Keratinocyte (primary cell): ENCODE measurements around the gene POU3F2.

Source experiments
- EZH2 ChIP-seq: IDR thresholded peaks from one replicate; pipeline ENCODE4 v1.6.1; 2012; ENCODE audit warnings: inconsistent platforms, mild to moderate bottlenecking, low read length, moderate library complexity
- TF ChIP-seq, protein P1 (sequence below), 3 experiments: IDR thresholded peaks in 1 of 3; conservative IDR thresholded peaks in 1 of 3; optimal IDR thresholded peaks in 1 of 3; 2 replicates in 2 of 3; 3 replicates in 1 of 3; pipeline versions ENCODE3 to v1.5.1; 2011; ENCODE audit warnings: low read length in 3 of 3, mild to moderate bottlenecking in 3 of 3, moderate library complexity in 2 of 3, control low read depth in 1 of 3, inconsistent platforms in 1 of 3; ENCODE audit not compliant: insufficient read depth in 2 of 3; ENCODE audit errors: extremely low read depth in 1 of 3

DNA sequence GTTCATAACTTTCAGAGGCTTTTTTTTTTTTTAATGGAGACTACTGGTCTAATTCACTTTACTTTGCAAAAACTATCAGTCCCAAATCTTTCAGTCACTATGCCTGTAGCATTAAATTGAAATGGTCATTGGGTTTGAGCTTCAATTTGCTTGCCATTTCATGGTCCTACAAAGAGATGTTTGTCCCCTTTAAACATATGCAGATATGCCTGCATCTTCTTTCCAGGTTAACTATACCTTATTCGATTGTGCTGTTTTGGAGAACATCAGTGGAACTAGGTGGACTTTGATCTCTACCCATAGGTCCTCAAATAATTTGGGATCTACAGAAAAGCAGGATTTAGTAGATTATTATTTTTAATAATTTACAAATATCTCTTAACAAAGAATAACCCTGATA lies 4.6 kb downstream of the POU3F2 start:
- TF ChIP-seq, protein P1, sequence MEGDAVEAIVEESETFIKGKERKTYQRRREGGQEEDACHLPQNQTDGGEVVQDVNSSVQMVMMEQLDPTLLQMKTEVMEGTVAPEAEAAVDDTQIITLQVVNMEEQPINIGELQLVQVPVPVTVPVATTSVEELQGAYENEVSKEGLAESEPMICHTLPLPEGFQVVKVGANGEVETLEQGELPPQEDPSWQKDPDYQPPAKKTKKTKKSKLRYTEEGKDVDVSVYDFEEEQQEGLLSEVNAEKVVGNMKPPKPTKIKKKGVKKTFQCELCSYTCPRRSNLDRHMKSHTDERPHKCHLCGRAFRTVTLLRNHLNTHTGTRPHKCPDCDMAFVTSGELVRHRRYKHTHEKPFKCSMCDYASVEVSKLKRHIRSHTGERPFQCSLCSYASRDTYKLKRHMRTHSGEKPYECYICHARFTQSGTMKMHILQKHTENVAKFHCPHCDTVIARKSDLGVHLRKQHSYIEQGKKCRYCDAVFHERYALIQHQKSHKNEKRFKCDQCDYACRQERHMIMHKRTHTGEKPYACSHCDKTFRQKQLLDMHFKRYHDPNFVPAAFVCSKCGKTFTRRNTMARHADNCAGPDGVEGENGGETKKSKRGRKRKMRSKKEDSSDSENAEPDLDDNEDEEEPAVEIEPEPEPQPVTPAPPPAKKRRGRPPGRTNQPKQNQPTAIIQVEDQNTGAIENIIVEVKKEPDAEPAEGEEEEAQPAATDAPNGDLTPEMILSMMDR (optimal IDR thresholded peaks at IDR 0.05 in 1 of 3, IDR thresholded peaks at IDR 0.05 in 1 of 3, conservative IDR thresholded peaks at IDR 0.05 in 1 of 3; ENCODE audit: extremely low read depth in 1 of 3, insufficient read depth in 2 of 3, low read length in 3 of 3) = no peak
- TF ChIP-seq EZH2 = no peak
